H1 (cell line): ENCODE data around the gene LRRC27. TPM values are rescaled to one million over a fixed set of nuclear protein-coding genes. Genes with fewer than 3 reads are reported as not detected.

Experiments
- CREB1 ChIP-seq: IDR thresholded peaks from 2 replicates; pipeline ENCODE4 v1.6.1; 2012; ENCODE audit warnings: inconsistent platforms
- FOSL1 ChIP-seq: IDR thresholded peaks from 2 replicates; pipeline ENCODE4 v1.6.1; 2011; ENCODE audit warnings: mild to moderate bottlenecking, low read depth, low read length, moderate library complexity; ENCODE audit not compliant: insufficient read depth
- HDAC2 ChIP-seq, 2 experiments: fragments of 300-600 bp in 1 of 2; sonication (generic) in 1 of 2; IDR thresholded peaks; 2 replicates each; pipeline ENCODE4 v1.6.1; 2011 to 2012; ENCODE audit warnings: low read depth in 2 of 2, low read length in 2 of 2, mild to moderate bottlenecking in 2 of 2, moderate library complexity in 2 of 2, borderline replicate concordance in 1 of 2, inconsistent platforms in 1 of 2
- POU5F1 ChIP-seq: IDR thresholded peaks from 2 replicates; pipeline ENCODE4 v1.6.1; 2011; ENCODE audit warnings: low read depth, mild to moderate bottlenecking, low read length, moderate library complexity
- TBP ChIP-seq: IDR thresholded peaks from 2 replicates; pipeline ENCODE4 v1.6.1; 2011; ENCODE audit warnings: low read depth, low read length, improper control_type of control experiment
- polyA plus RNA-seq, 7 experiments: library from polyadenylated mRNA; depleted of rRNA in 3 of 7; stranded (reverse) in 5 of 7; unstranded in 2 of 7; fragments of >200 nt in 5 of 7; fragments of 200-250 nt in 2 of 7; gene quantifications; 1 replicate in 5 of 7; 2 replicates in 1 of 7; 4 replicates in 1 of 7; pipeline versions ENCODE4 v1.2.1 to v1.2.3, GENCODE V29; 2011 to 2013; ENCODE audit warnings: missing spikeins in 2 of 7, mixed read lengths in 2 of 7
- total RNA-seq: library from RNA; stranded (reverse); fragmentation: NEBNext Ultra II Directional; extraction: Animal tissue kit (Norgen Biotek cat#: 25700); gene quantifications from 2 replicates; pipeline ENCODE4 v1.2.1, GENCODE V29; 2021
- TF ChIP-seq, protein P1 (sequence below): fragments of 300-600 bp; sonication (generic); IDR thresholded peaks from 2 replicates; pipeline ENCODE4 v1.7.1; 2012; ENCODE audit warnings: low read length, moderate library complexity, mild to moderate bottlenecking, inconsistent platforms; ENCODE audit not compliant: insufficient replicate concordance
- TF ChIP-seq, protein P2 (sequence below): IDR thresholded peaks from 2 replicates; pipeline ENCODE4 v1.6.1; 2012; ENCODE audit warnings: inconsistent platforms
- TF ChIP-seq, protein P3 (sequence below): IDR thresholded peaks from 2 replicates; pipeline ENCODE4 v1.6.1; 2012; ENCODE audit warnings: inconsistent platforms

LRRC27 gene
- total and polyA plus RNA-seq, 2 of the 8 experiments (the other 6 are each of a cell fraction or from before 2014, with no cell fraction given): 1.2 to 3.8 TPM

DNA sequence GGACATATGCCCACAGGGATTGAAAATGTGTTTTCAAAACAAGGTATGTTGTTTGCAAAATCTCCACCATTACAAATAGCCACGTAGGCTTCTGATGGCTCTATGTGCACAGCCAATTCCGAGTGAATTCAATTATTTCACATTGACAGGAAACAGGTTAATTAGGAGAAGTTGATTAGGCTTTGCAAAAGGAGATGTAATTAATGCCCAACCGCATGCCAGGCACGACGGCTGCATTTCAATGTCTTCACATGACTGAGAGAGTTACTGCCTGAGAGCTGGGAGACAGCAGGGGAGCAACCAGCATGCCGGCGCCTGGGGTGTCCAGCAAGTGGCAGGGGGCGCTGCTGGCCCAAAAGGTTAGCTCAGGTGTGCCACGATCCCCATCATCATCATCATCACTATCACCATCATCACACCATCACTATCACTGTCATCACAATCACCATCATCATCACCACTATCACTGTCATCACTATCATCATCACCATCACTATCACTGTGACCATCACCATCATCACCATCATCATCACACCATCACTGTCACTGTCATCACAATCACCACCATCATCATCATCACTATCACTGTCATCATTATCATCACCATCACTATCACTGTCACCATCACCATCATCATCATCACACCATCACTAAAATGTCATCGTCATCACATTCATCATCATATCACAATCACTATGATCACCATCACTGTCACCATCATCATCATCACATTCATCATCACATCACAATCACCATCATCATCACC lies 95.2 kb downstream of the LRRC27 start (continued):
- TF ChIP-seq, protein P1, sequence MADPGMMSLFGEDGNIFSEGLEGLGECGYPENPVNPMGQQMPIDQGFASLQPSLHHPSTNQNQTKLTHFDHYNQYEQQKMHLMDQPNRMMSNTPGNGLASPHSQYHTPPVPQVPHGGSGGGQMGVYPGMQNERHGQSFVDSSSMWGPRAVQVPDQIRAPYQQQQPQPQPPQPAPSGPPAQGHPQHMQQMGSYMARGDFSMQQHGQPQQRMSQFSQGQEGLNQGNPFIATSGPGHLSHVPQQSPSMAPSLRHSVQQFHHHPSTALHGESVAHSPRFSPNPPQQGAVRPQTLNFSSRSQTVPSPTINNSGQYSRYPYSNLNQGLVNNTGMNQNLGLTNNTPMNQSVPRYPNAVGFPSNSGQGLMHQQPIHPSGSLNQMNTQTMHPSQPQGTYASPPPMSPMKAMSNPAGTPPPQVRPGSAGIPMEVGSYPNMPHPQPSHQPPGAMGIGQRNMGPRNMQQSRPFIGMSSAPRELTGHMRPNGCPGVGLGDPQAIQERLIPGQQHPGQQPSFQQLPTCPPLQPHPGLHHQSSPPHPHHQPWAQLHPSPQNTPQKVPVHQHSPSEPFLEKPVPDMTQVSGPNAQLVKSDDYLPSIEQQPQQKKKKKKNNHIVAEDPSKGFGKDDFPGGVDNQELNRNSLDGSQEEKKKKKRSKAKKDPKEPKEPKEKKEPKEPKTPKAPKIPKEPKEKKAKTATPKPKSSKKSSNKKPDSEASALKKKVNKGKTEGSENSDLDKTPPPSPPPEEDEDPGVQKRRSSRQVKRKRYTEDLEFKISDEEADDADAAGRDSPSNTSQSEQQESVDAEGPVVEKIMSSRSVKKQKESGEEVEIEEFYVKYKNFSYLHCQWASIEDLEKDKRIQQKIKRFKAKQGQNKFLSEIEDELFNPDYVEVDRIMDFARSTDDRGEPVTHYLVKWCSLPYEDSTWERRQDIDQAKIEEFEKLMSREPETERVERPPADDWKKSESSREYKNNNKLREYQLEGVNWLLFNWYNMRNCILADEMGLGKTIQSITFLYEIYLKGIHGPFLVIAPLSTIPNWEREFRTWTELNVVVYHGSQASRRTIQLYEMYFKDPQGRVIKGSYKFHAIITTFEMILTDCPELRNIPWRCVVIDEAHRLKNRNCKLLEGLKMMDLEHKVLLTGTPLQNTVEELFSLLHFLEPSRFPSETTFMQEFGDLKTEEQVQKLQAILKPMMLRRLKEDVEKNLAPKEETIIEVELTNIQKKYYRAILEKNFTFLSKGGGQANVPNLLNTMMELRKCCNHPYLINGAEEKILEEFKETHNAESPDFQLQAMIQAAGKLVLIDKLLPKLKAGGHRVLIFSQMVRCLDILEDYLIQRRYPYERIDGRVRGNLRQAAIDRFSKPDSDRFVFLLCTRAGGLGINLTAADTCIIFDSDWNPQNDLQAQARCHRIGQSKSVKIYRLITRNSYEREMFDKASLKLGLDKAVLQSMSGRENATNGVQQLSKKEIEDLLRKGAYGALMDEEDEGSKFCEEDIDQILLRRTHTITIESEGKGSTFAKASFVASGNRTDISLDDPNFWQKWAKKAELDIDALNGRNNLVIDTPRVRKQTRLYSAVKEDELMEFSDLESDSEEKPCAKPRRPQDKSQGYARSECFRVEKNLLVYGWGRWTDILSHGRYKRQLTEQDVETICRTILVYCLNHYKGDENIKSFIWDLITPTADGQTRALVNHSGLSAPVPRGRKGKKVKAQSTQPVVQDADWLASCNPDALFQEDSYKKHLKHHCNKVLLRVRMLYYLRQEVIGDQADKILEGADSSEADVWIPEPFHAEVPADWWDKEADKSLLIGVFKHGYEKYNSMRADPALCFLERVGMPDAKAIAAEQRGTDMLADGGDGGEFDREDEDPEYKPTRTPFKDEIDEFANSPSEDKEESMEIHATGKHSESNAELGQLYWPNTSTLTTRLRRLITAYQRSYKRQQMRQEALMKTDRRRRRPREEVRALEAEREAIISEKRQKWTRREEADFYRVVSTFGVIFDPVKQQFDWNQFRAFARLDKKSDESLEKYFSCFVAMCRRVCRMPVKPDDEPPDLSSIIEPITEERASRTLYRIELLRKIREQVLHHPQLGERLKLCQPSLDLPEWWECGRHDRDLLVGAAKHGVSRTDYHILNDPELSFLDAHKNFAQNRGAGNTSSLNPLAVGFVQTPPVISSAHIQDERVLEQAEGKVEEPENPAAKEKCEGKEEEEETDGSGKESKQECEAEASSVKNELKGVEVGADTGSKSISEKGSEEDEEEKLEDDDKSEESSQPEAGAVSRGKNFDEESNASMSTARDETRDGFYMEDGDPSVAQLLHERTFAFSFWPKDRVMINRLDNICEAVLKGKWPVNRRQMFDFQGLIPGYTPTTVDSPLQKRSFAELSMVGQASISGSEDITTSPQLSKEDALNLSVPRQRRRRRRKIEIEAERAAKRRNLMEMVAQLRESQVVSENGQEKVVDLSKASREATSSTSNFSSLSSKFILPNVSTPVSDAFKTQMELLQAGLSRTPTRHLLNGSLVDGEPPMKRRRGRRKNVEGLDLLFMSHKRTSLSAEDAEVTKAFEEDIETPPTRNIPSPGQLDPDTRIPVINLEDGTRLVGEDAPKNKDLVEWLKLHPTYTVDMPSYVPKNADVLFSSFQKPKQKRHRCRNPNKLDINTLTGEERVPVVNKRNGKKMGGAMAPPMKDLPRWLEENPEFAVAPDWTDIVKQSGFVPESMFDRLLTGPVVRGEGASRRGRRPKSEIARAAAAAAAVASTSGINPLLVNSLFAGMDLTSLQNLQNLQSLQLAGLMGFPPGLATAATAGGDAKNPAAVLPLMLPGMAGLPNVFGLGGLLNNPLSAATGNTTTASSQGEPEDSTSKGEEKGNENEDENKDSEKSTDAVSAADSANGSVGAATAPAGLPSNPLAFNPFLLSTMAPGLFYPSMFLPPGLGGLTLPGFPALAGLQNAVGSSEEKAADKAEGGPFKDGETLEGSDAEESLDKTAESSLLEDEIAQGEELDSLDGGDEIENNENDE: no peak
- no peak for TF ChIP-seq CREB1
- TF ChIP-seq TBP: no peak
- TF ChIP-seq FOSL1: no peak
- TF ChIP-seq, protein P2, sequence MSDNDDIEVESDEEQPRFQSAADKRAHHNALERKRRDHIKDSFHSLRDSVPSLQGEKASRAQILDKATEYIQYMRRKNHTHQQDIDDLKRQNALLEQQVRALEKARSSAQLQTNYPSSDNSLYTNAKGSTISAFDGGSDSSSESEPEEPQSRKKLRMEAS: no peak
- TF ChIP-seq POU5F1: no peak
- TF ChIP-seq, protein P3, sequence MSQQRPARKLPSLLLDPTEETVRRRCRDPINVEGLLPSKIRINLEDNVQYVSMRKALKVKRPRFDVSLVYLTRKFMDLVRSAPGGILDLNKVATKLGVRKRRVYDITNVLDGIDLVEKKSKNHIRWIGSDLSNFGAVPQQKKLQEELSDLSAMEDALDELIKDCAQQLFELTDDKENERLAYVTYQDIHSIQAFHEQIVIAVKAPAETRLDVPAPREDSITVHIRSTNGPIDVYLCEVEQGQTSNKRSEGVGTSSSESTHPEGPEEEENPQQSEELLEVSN: no peak
- TF ChIP-seq HDAC2 (IDR thresholded peaks at IDR 0.05; ENCODE audit: borderline replicate concordance in 1 of 2, low read depth in 2 of 2, low read length in 2 of 2): no peak
